ENCODE measurements around the gene EFCAB12.

Gene EFCAB12

GRCh38 chr3:129428376-129429079 is at the start of gene EFCAB12:
TSS of gene EFCAB12 (minus strand) at chr3:129428636. CDS start at chr3:129428488, 148 bp downstream.
- in situ Hi-C loops (cut with HindIII; ENCODE audit: low sequenced_read_pairs), result no loop called here
- H3K4me3 ChIP-seq (ENCODE audit: low read depth, low read length), result peak within 1 kb of the TSS; percentile 58
- peak; percentile 4 for TF ChIP-seq CTCF (IDR thresholded peaks at IDR 0.05; ENCODE audit: low read depth, low read length)
- DNase-seq (ENCODE audit: low read depth, low spot score), result peak; percentile 93

- in situ Hi-C loops (cut with HindIII; ENCODE audit: low sequenced_read_pairs), result no loop called here
- no peak for DNase-seq (ENCODE audit: low read depth, low spot score)
- TF ChIP-seq CTCF (IDR thresholded peaks at IDR 0.05; ENCODE audit: low read depth, low read length), result no peak
- H3K4me3 ChIP-seq (ENCODE audit: low read depth, low read length), result no peak overlapping the region
Observed at GRCh38 chr3:129476586-129476985, 48.1 kb upstream of the EFCAB12 start.

GRCh38 chr3:129475863-129476262 is 47.4 kb upstream of the EFCAB12 start:
- in situ Hi-C loops (cut with HindIII; ENCODE audit: low sequenced_read_pairs), result no loop called here
- TF ChIP-seq CTCF (IDR thresholded peaks at IDR 0.05; ENCODE audit: low read depth, low read length), result no peak
- H3K4me3 ChIP-seq (ENCODE audit: low read depth, low read length), result no peak overlapping the region
- DNase-seq (ENCODE audit: low read depth, low spot score), result no peak

GRCh38 chr3:129474984-129475804 is 46.8 kb upstream of the EFCAB12 start:
- H3K4me3 ChIP-seq (ENCODE audit: low read depth, low read length), result no peak overlapping the region
- no peak for TF ChIP-seq CTCF (IDR thresholded peaks at IDR 0.05; ENCODE audit: low read depth, low read length)
- DNase-seq (ENCODE audit: low read depth, low spot score), result no peak
- in situ Hi-C loops (cut with HindIII; ENCODE audit: low sequenced_read_pairs), result no loop called here

GRCh38 chr3:129473769-129474152 is 45.3 kb upstream of the EFCAB12 start:
- no peak for DNase-seq (ENCODE audit: low read depth, low spot score)
- in situ Hi-C loops (cut with HindIII; ENCODE audit: low sequenced_read_pairs), result no loop called here
- no peak overlapping the region for H3K4me3 ChIP-seq (ENCODE audit: low read depth, low read length)
- no peak for TF ChIP-seq CTCF (IDR thresholded peaks at IDR 0.05; ENCODE audit: low read depth, low read length)

GRCh38 chr3:129473067-129473768 is 44.8 kb upstream of the EFCAB12 start:
- H3K4me3 ChIP-seq (ENCODE audit: low read depth, low read length), result no peak overlapping the region
- in situ Hi-C loops (cut with HindIII; ENCODE audit: low sequenced_read_pairs), result no loop called here
- DNase-seq (ENCODE audit: low read depth, low spot score), result no peak
- TF ChIP-seq CTCF (IDR thresholded peaks at IDR 0.05; ENCODE audit: low read depth, low read length), result no peak
